GM19468 (cell line): ENCODE measurements around the gene ALKBH8.

ENCODE experiments used
- ATAC-seq: cut with Tn5 transposase; IDR thresholded peaks from one replicate; pipeline ENCODE4 v1.9.1; 2021; ENCODE audit warnings: mild to moderate bottlenecking, moderate library complexity, moderate number of reproducible peaks; ENCODE audit not compliant: unreplicated experiment; ENCODE audit errors: extremely low read depth

The ALKBH8 gene

GRCh38 chr11:107565219-107565937, at the start of gene ALKBH8:
ALKBH8 (minus strand) TSS chr11:107565735; CDS start chr11:107560893, 4,842 bp downstream.
- peak; percentile 71 for ATAC-seq

- ATAC-seq: no peak
Measured at GRCh38 chr11:107612445-107612844, 46.9 kb upstream of the ALKBH8 start.

- no peak for ATAC-seq
Measured at GRCh38 chr11:107609400-107610218, 44.1 kb upstream of the ALKBH8 start.

- ATAC-seq: no peak
Measured at GRCh38 chr11:107608809-107609208, 43.3 kb upstream of the ALKBH8 start.

GRCh38 chr11:107606141-107606540, 40.6 kb upstream of the ALKBH8 start:
- ATAC-seq: no peak

- no peak for ATAC-seq
Measured at GRCh38 chr11:107605061-107606006, 39.8 kb upstream of the ALKBH8 start.

- peak; percentile 56 for ATAC-seq
Measured at GRCh38 chr11:107598225-107599139, 32.9 kb upstream of the ALKBH8 start.

- ATAC-seq: no peak
Measured at GRCh38 chr11:107594736-107595135, 29.2 kb upstream of the ALKBH8 start.

GRCh38 chr11:107593951-107594350, 28.4 kb upstream of the ALKBH8 start:
- ATAC-seq: no peak

GRCh38 chr11:107592813-107593212, 27.3 kb upstream of the ALKBH8 start:
- no peak for ATAC-seq

- no peak for ATAC-seq
Measured at GRCh38 chr11:107592231-107592590, 26.7 kb upstream of the ALKBH8 start.

- no peak for ATAC-seq
Measured at GRCh38 chr11:107591378-107592230, 26.1 kb upstream of the ALKBH8 start.

- ATAC-seq: no peak
Measured at GRCh38 chr11:107590460-107591377, 25.2 kb upstream of the ALKBH8 start, which contains the start of gene ELMOD1. ELMOD1 (plus strand) TSS chr11:107591147; CDS start chr11:107618190, 27,043 bp downstream.

GRCh38 chr11:107587306-107587979, 21.9 kb upstream of the ALKBH8 start:
- ATAC-seq: no peak

- no peak for ATAC-seq
Measured at GRCh38 chr11:107583629-107584195, 18.2 kb upstream of the ALKBH8 start.

- ATAC-seq: no peak
Measured at GRCh38 chr11:107581147-107581546, 15.6 kb upstream of the ALKBH8 start.
